ENCODE results near the gene SLC7A11.
A peak's percentile ranks its signal among the peaks of the same experiment; 100 is the strongest.

Gene SLC7A11

GRCh38 chr4:138161351-138161750 lies 80.8 kb downstream of the SLC7A11 start:
- Histone ChIP-seq H3K4me1 (ENCODE audit: control insufficient read depth, low read depth, low read length) (no peaks in the 10 kb centered on the region), H3K27ac (ENCODE audit: low read depth, low read length) (no peak overlapping the region), H3K4me3 (ENCODE audit: low read length) (no peak overlapping the region), H4K5ac (ENCODE audit: low read length) (no peak overlapping the region), H3K36me3 (ENCODE audit: control insufficient read depth, insufficient read depth, low read length) (no peaks in the 10 kb centered on the region), H3K4ac (ENCODE audit: low read depth, low read length) (no peak overlapping the region), H3K79me1 (ENCODE audit: low read length) (no peaks in the 10 kb centered on the region), H3K4me2 (ENCODE audit: low read length) (no peak overlapping the region), H2BK120ac (ENCODE audit: low read depth, low read length) (no peak overlapping the region), H2AK5ac (ENCODE audit: low read length) (no peak overlapping the region), H2BK5ac (ENCODE audit: low read length) (no peak overlapping the region), H3K56ac (ENCODE audit: low read length) (no peak overlapping the region), H3K23ac (ENCODE audit: low read length) (no peak overlapping the region), H4K8ac (ENCODE audit: low read depth, low read length) (no peak overlapping the region), H3K27me3 (ENCODE audit: insufficient read depth, low read length, poor library complexity) (no peaks in the 10 kb centered on the region), H2BK15ac (replicated peaks; ENCODE audit: low read depth) (no peak overlapping the region), H3K79me2 (ENCODE audit: control insufficient read depth, insufficient read depth, low read length) (no peaks in the 10 kb centered on the region), H3K9ac (ENCODE audit: low read length) (no peak overlapping the region), H3K18ac (ENCODE audit: low read length) (no peak overlapping the region)
- no CpG with 5 or more reads among the region's 2 CpGs for WGBS (ENCODE audit: extremely low coverage, insufficient coverage, low lambda C conversion rate)
- DNase-seq = no peak

GRCh38 chr4:138158746-138159297 lies 83.3 kb downstream of the SLC7A11 start:
- no peak overlapping the region for H2BK15ac ChIP-seq (replicated peaks; ENCODE audit: low read depth)
- no peaks in the 10 kb centered on the region for H3K4me1 ChIP-seq (ENCODE audit: control insufficient read depth, low read depth, low read length)
- H3K79me1 ChIP-seq (ENCODE audit: low read length) = no peaks in the 10 kb centered on the region
- DNase-seq = peak; percentile 10
- no peak overlapping the region for H3K4me2 ChIP-seq (ENCODE audit: low read length)
- H3K36me3 ChIP-seq (ENCODE audit: control insufficient read depth, insufficient read depth, low read length) = no peaks in the 10 kb centered on the region
- H3K27me3 ChIP-seq (ENCODE audit: insufficient read depth, low read length, poor library complexity) = no peaks in the 10 kb centered on the region
- no peak overlapping the region for H3K56ac ChIP-seq (ENCODE audit: low read length)
- no peak overlapping the region for H3K4me3 ChIP-seq (ENCODE audit: low read length)
- H2BK120ac ChIP-seq (ENCODE audit: low read depth, low read length) = no peak overlapping the region
- no peaks in the 10 kb centered on the region for H3K79me2 ChIP-seq (ENCODE audit: control insufficient read depth, insufficient read depth, low read length)
- H3K23ac ChIP-seq (ENCODE audit: low read length) = no peak overlapping the region
- H3K18ac ChIP-seq (ENCODE audit: low read length) = no peak overlapping the region
- no peak overlapping the region for H4K8ac ChIP-seq (ENCODE audit: low read depth, low read length)
- H2AK5ac ChIP-seq (ENCODE audit: low read length) = no peak overlapping the region
- no CpG with 5 or more reads among the region's 2 CpGs for WGBS (ENCODE audit: extremely low coverage, insufficient coverage, low lambda C conversion rate)
- no peak overlapping the region for H3K9ac ChIP-seq (ENCODE audit: low read length)
- H3K27ac ChIP-seq (ENCODE audit: low read depth, low read length) = no peak overlapping the region
- no peak overlapping the region for H4K5ac ChIP-seq (ENCODE audit: low read length)
- H2BK5ac ChIP-seq (ENCODE audit: low read length) = no peak overlapping the region
- no peak overlapping the region for H3K4ac ChIP-seq (ENCODE audit: low read depth, low read length)

- Histone ChIP-seq H3K79me1 (ENCODE audit: low read length) (no peaks in the 10 kb centered on the region), H3K27ac (ENCODE audit: low read depth, low read length) (no peak overlapping the region), H2BK15ac (replicated peaks; ENCODE audit: low read depth) (no peak overlapping the region), H3K4ac (ENCODE audit: low read depth, low read length) (no peak overlapping the region), H4K5ac (ENCODE audit: low read length) (no peak overlapping the region), H3K36me3 (ENCODE audit: control insufficient read depth, insufficient read depth, low read length) (no peaks in the 10 kb centered on the region), H3K79me2 (ENCODE audit: control insufficient read depth, insufficient read depth, low read length) (no peaks in the 10 kb centered on the region), H2BK5ac (ENCODE audit: low read length) (no peak overlapping the region), H3K4me3 (ENCODE audit: low read length) (no peak overlapping the region), H3K27me3 (ENCODE audit: insufficient read depth, low read length, poor library complexity) (no peaks in the 10 kb centered on the region), H2AK5ac (ENCODE audit: low read length) (no peak overlapping the region), H3K4me1 (ENCODE audit: control insufficient read depth, low read depth, low read length) (no peaks in the 10 kb centered on the region), H4K8ac (ENCODE audit: low read depth, low read length) (no peak overlapping the region), H2BK120ac (ENCODE audit: low read depth, low read length) (no peak overlapping the region), H3K9ac (ENCODE audit: low read length) (no peak overlapping the region), H3K56ac (ENCODE audit: low read length) (no peak overlapping the region), H3K18ac (ENCODE audit: low read length) (no peak overlapping the region), H3K23ac (ENCODE audit: low read length) (no peak overlapping the region), H3K4me2 (ENCODE audit: low read length) (no peak overlapping the region)
- no peak for DNase-seq
Observed at GRCh38 chr4:138140879-138141278, 101.3 kb downstream of the SLC7A11 start.

GRCh38 chr4:138138774-138139173 lies 103.4 kb downstream of the SLC7A11 start:
- Histone ChIP-seq H3K79me2 (ENCODE audit: control insufficient read depth, insufficient read depth, low read length) (no peaks in the 10 kb centered on the region), H2BK5ac (ENCODE audit: low read length) (no peak overlapping the region)
- no peak for DNase-seq

GRCh38 chr4:138135610-138136009 lies 106.5 kb downstream of the SLC7A11 start:
- H4K5ac ChIP-seq (ENCODE audit: low read length) = no peak overlapping the region
- no peak overlapping the region for H2AK5ac ChIP-seq (ENCODE audit: low read length)
- H3K23ac ChIP-seq (ENCODE audit: low read length) = no peak overlapping the region
- no peak overlapping the region for H2BK120ac ChIP-seq (ENCODE audit: low read depth, low read length)
- no peak overlapping the region for H3K4ac ChIP-seq (ENCODE audit: low read depth, low read length)
- no peaks in the 10 kb centered on the region for H3K79me2 ChIP-seq (ENCODE audit: control insufficient read depth, insufficient read depth, low read length)
- no peak for DNase-seq
- H3K9ac ChIP-seq (ENCODE audit: low read length) = no peak overlapping the region
- H2BK5ac ChIP-seq (ENCODE audit: low read length) = no peak overlapping the region
- no peaks in the 10 kb centered on the region for H3K27me3 ChIP-seq (ENCODE audit: insufficient read depth, low read length, poor library complexity)
- no peaks in the 10 kb centered on the region for H3K36me3 ChIP-seq (ENCODE audit: control insufficient read depth, insufficient read depth, low read length)
- no peak overlapping the region for H3K27ac ChIP-seq (ENCODE audit: low read depth, low read length)
- no CpG with 5 or more reads among the region's 2 CpGs for WGBS (ENCODE audit: extremely low coverage, insufficient coverage, low lambda C conversion rate)
- no peak overlapping the region for H4K8ac ChIP-seq (ENCODE audit: low read depth, low read length)
- H2BK15ac ChIP-seq (replicated peaks; ENCODE audit: low read depth) = no peak overlapping the region
- no peak overlapping the region for H3K4me2 ChIP-seq (ENCODE audit: low read length)
- no peaks in the 10 kb centered on the region for H3K4me1 ChIP-seq (ENCODE audit: control insufficient read depth, low read depth, low read length)
- H3K79me1 ChIP-seq (ENCODE audit: low read length) = no peaks in the 10 kb centered on the region
- H3K18ac ChIP-seq (ENCODE audit: low read length) = no peak overlapping the region
- H3K4me3 ChIP-seq (ENCODE audit: low read length) = no peak overlapping the region
- H3K56ac ChIP-seq (ENCODE audit: low read length) = no peak overlapping the region

More at GRCh38 chr4:138138774-138139173, 103.4 kb downstream of the SLC7A11 start:
- H3K4me2 ChIP-seq (ENCODE audit: low read length) = no peak overlapping the region
- H3K56ac ChIP-seq (ENCODE audit: low read length) = no peak overlapping the region
- H3K4ac ChIP-seq (ENCODE audit: low read depth, low read length) = no peak overlapping the region
- no peak overlapping the region for H2BK15ac ChIP-seq (replicated peaks; ENCODE audit: low read depth)
- H3K9ac ChIP-seq (ENCODE audit: low read length) = no peak overlapping the region
- H3K27ac ChIP-seq (ENCODE audit: low read depth, low read length) = no peak overlapping the region
- no peaks in the 10 kb centered on the region for H3K79me1 ChIP-seq (ENCODE audit: low read length)
- no peaks in the 10 kb centered on the region for H3K27me3 ChIP-seq (ENCODE audit: insufficient read depth, low read length, poor library complexity)
- H3K23ac ChIP-seq (ENCODE audit: low read length) = no peak overlapping the region
- no peak overlapping the region for H2BK120ac ChIP-seq (ENCODE audit: low read depth, low read length)
- H3K4me1 ChIP-seq (ENCODE audit: control insufficient read depth, low read depth, low read length) = no peaks in the 10 kb centered on the region
- no peak overlapping the region for H3K4me3 ChIP-seq (ENCODE audit: low read length)
- no peak overlapping the region for H4K5ac ChIP-seq (ENCODE audit: low read length)
- no peak overlapping the region for H2AK5ac ChIP-seq (ENCODE audit: low read length)
- H4K8ac ChIP-seq (ENCODE audit: low read depth, low read length) = no peak overlapping the region
- no CpG with 5 or more reads among the region's 2 CpGs for WGBS (ENCODE audit: extremely low coverage, insufficient coverage, low lambda C conversion rate)
- H3K18ac ChIP-seq (ENCODE audit: low read length) = no peak overlapping the region
- no peaks in the 10 kb centered on the region for H3K36me3 ChIP-seq (ENCODE audit: control insufficient read depth, insufficient read depth, low read length)

- no peak overlapping the region for H3K23ac ChIP-seq (ENCODE audit: low read length)
- no peak overlapping the region for H2AK5ac ChIP-seq (ENCODE audit: low read length)
- no peak overlapping the region for H2BK15ac ChIP-seq (replicated peaks; ENCODE audit: low read depth)
- H3K27me3 ChIP-seq (ENCODE audit: insufficient read depth, low read length, poor library complexity) = no peaks in the 10 kb centered on the region
- no peak overlapping the region for H2BK5ac ChIP-seq (ENCODE audit: low read length)
- no peak overlapping the region for H3K4me2 ChIP-seq (ENCODE audit: low read length)
- H3K9ac ChIP-seq (ENCODE audit: low read length) = no peak overlapping the region
- no peak overlapping the region for H2BK120ac ChIP-seq (ENCODE audit: low read depth, low read length)
- no peaks in the 10 kb centered on the region for H3K36me3 ChIP-seq (ENCODE audit: control insufficient read depth, insufficient read depth, low read length)
- no peaks in the 10 kb centered on the region for H3K79me1 ChIP-seq (ENCODE audit: low read length)
- no peak overlapping the region for H3K56ac ChIP-seq (ENCODE audit: low read length)
- H3K79me2 ChIP-seq (ENCODE audit: control insufficient read depth, insufficient read depth, low read length) = no peaks in the 10 kb centered on the region
- H3K27ac ChIP-seq (ENCODE audit: low read depth, low read length) = no peak overlapping the region
- no peaks in the 10 kb centered on the region for H3K4me1 ChIP-seq (ENCODE audit: control insufficient read depth, low read depth, low read length)
- H4K5ac ChIP-seq (ENCODE audit: low read length) = no peak overlapping the region
- DNase-seq = no peak
- H3K4ac ChIP-seq (ENCODE audit: low read depth, low read length) = no peak overlapping the region
- no peak overlapping the region for H3K4me3 ChIP-seq (ENCODE audit: low read length)
- no peak overlapping the region for H4K8ac ChIP-seq (ENCODE audit: low read depth, low read length)
- H3K18ac ChIP-seq (ENCODE audit: low read length) = no peak overlapping the region
- no CpG with 5 or more reads among the region's 1 CpG for WGBS (ENCODE audit: extremely low coverage, insufficient coverage, low lambda C conversion rate)
Observed at GRCh38 chr4:138118270-138118669, 123.9 kb downstream of the SLC7A11 start.

Measured in mesendoderm (in vitro differentiated cells).